Transverse colon (tissue), 4 donors: ENCODE data around the gene FNDC3B. TPM values are rescaled to one million over a fixed set of nuclear protein-coding genes. Genes with fewer than 3 reads are reported as not detected.

Source experiments
- DNase-seq: peaks from one replicate; pipeline ENCODE4 v3.0.0-alpha.2; 2019
- H3K27ac ChIP-seq, 4 donors: fragments of 200-600 bp; sonication (generic); 2 replicates each; pipeline ENCODE4 v1.5.1; 2016 to 2018; ENCODE audit warnings: inconsistent platforms in 4 of 4
- H3K27me3 ChIP-seq: fragments of 200-600 bp; sonication (generic); 2 replicates; pipeline ENCODE4 v1.5.1; 2017; ENCODE audit warnings: inconsistent platforms
- H3K36me3 ChIP-seq, 4 donors: fragments of 200-600 bp; sonication (generic); 2 replicates each; pipeline ENCODE4 v1.5.1; 2017 to 2019; ENCODE audit warnings: inconsistent platforms in 4 of 4
- H3K4me1 ChIP-seq, 4 donors: fragments of 200-600 bp; sonication (generic); 2 replicates each; pipeline ENCODE4 v1.5.1; 2017 to 2020; ENCODE audit warnings: inconsistent platforms in 4 of 4
- H3K4me3 ChIP-seq, 4 donors: fragments of 200-600 bp; sonication (generic); 1 replicate in 1 of 4; 2 replicates in 3 of 4; pipeline versions ENCODE4 v1.5.1 to v1.6.1; 2017 to 2019; ENCODE audit warnings: inconsistent platforms in 4 of 4
- H3K9me3 ChIP-seq, 2 donors: fragments of 200-600 bp; sonication (generic); 2 replicates each; pipeline ENCODE4 v1.5.1; 2017 to 2019; ENCODE audit warnings: inconsistent platforms in 2 of 2
- CTCF ChIP-seq, 5 experiments: fragments of 200-600 bp in 3 of 5; fragments of 450-650 bp in 2 of 5; sonication (generic) in 3 of 5; IDR thresholded peaks; 1 replicate in 2 of 5; 2 replicates in 3 of 5; pipeline ENCODE4 v1.5.1; 2016 to 2017; ENCODE audit warnings: antibody characterized with exemption in 5 of 5, inconsistent platforms in 3 of 5, mild to moderate bottlenecking in 2 of 5, moderate library complexity in 1 of 5
- EP300 ChIP-seq: sonication (generic); formaldehyde crosslinking; IDR thresholded peaks from one replicate; pipeline ENCODE4 v1.6.1; 2017; ENCODE audit warnings: antibody characterized with exemption, low read depth
- POLR2A ChIP-seq: fragments of 450-650 bp; IDR thresholded peaks from one replicate; pipeline ENCODE4 v1.6.1; 2016; ENCODE audit warnings: antibody characterized with exemption, mild to moderate bottlenecking, moderate library complexity
- POLR2AphosphoS5 ChIP-seq, 3 donors: sonication (generic); formaldehyde crosslinking; IDR thresholded peaks; one replicate each; pipeline ENCODE4 v1.6.1; 2016; ENCODE audit warnings: antibody characterized with exemption in 3 of 3
- WGBS, 2 donors: methylation state at CpG; one replicate each; pipeline ENCODE4 v1.1.5; 2018; ENCODE audit warnings: low coverage in 1 of 2; 5-methylcytosine and 5-hydroxymethylcytosine counted together
- in situ Hi-C, 4 donors: fragments of 200-750 bp; cut with MboI; loops; one replicate each; pipeline versions ENCODE4 v1.15.0 to v1.15.1; 2017; ENCODE audit warnings: low sequenced_read_pairs in 3 of 4, low pct_ligation_motif_present in 1 of 4, low pct_unique_long_range_greater_than_20kb in 1 of 4
- intact Hi-C: fragments of 100-400 bp; cut with DNase I; formaldehyde crosslinking; loops from one replicate; pipeline ENCODE4 v1.15.1; 2023; ENCODE audit warnings: low total_unique reads
- total RNA-seq, 4 donors: library from RNA; depleted of rRNA; stranded (reverse); fragments of >200 nt; gene quantifications; one replicate each; pipeline ENCODE4 v1.1.0, GENCODE V29; 2016

Gene FNDC3B
- total RNA-seq, 4 donors from 2014 or later: 28.5 to 85.7 (median 44.5) TPM

DNA sequence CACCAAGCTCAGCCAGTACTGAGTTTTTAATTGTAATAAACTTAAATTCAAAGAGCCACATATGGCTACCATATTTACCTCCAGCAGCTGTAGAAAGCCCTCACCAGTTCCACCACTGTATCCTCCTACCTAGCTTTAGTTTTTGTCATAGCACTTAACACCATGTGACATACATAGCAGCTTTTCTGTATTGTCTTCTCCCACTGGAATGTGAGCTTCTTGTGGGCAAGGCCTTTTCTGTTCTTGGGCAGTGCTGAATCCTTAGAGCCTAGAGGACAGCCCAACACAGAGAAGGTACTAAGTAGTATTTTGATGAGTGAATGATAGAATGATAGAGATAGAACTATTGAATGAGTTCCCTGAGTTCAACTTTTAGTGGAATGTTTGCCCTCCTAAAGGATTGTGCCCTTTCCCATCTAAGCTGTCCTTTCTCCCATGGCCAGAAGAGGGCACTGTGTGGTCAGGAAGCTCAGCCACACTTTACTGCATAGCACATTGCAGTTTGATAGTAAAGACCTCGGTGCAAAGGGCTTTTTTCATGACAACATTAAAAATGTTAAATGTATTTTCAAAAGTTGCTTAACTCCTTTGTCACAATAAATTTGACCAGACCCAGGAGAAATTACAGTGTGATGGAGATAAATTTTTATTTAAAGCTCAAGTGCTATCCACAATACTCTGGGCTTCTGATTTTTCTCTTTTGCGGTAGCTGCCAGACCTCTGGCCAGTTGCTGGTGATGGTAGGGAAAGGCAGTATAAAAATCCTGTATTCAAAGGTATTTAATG, 293.1 kb downstream of the FNDC3B start:
- H3K36me3 ChIP-seq: peaks cover 0 to 42% (median 17%) of the 10 kb centered on the region in 4 donors
- in situ Hi-C loops: loop anchor here (10.0 to 25.0 kb wide), 4 partner anchors 295 to 670 kb away; partner anchors contain the start of genes FNDC3B (in 3 of the 4) and TMEM212 (in 1 of the 4)
- no peaks in the 10 kb centered on the region for H3K27me3 ChIP-seq
- peak overlapping the region in 1 of 4 donors; percentile 30 for H3K27ac ChIP-seq
- TF ChIP-seq CTCF (IDR thresholded peaks at IDR 0.05) (peak; percentile 83 to 93 (median 90)), POLR2AphosphoS5 (IDR thresholded peaks at IDR 0.05) (no peak)
- H3K9me3 ChIP-seq: no peaks in the 10 kb centered on the region
- H3K4me3 ChIP-seq: no peak overlapping the region
- intact Hi-C loops: loop anchor here (2.0 kb wide), 1 partner anchor 294 kb away; the partner anchor contains the start of gene FNDC3B
- 46 to 56% methylated on average over 2 of the region's 2 CpGs for WGBS, 2 donors
- DNase-seq: peak; percentile 75
- peaks cover 0 to 4% (median 0%) of the 10 kb centered on the region in 4 donors for H3K4me1 ChIP-seq

- H3K9me3 ChIP-seq: no peaks in the 10 kb centered on the region
- in situ Hi-C loops (loop anchor here (10.0 to 25.0 kb wide), 4 partner anchors 296 to 671 kb away; partner anchors contain the start of genes FNDC3B (in 3 of the 4) and TMEM212 (in 1 of the 4)), intact Hi-C loops (loop anchor here (2.0 kb wide), 1 partner anchor 294 kb away; the partner anchor contains the start of gene FNDC3B)
- H3K27ac ChIP-seq: peak overlapping the region in 1 of 4 donors; percentile 30
- H3K4me3 ChIP-seq: no peak overlapping the region
- no peak for TF ChIP-seq EP300
- TF ChIP-seq POLR2AphosphoS5 (IDR thresholded peaks at IDR 0.05): no peak
- no peaks in the 10 kb centered on the region for H3K27me3 ChIP-seq
- no peak for DNase-seq
- H3K4me1 ChIP-seq: peaks cover 0 to 4% (median 0%) of the 10 kb centered on the region in 4 donors
- peaks cover 0 to 48% (median 19%) of the 10 kb centered on the region in 4 donors for H3K36me3 ChIP-seq
Measured at GRCh38 chr3:172333042-172333377, 293.6 kb downstream of the FNDC3B start.

DNA sequence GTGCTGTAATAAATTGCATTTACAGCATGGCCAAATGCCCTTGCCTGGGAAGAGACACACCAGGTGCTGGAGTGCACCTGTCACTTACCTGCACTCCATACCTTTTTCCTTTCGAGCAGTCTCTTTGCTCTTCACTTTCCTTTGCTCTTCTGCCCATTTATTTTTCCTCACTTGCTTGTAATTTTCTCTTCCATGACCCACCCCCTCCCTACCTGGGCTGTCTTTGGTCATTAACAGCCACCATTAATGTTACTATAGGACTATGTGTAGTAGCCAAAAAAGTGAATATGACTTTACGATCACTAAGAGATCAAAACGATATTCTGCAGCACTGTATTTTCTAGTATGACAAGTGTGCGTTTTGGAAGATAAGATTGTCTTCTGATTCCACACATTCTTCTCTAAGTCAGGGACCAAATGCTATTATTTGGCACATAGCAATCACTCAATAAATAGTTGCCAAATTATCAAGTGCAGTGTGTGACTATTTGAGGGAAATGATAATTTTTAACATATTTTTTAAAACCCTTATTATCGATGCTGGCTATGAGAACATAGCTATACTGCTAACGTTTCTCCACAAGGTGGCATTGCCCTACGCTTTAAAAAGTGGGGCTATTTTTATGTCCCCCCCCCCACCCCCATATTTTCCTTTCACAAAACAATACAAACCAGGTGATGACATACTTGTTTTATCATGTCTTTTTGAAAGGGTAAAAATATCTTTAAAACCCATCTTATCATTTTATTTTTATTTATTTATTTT, 294.5 kb downstream of the FNDC3B start:
- no peak for DNase-seq
- TF ChIP-seq POLR2A (no peak), POLR2AphosphoS5 (IDR thresholded peaks at IDR 0.05) (no peak)
- Histone ChIP-seq H3K9me3 (no peaks in the 10 kb centered on the region), H3K27ac (no peak overlapping the region), H3K27me3 (no peaks in the 10 kb centered on the region), H3K36me3 (peaks cover 0 to 48% (median 19%) of the 10 kb centered on the region in 4 donors), H3K4me1 (peaks cover 0 to 4% (median 0%) of the 10 kb centered on the region in 4 donors), H3K4me3 (no peak overlapping the region)
- WGBS, 2 donors: 85 to 88% methylated on average over 7 of the region's 7 CpGs
- intact Hi-C loops (loop anchor here (2.0 kb wide), 1 partner anchor 295 kb away; the partner anchor contains the start of gene FNDC3B), in situ Hi-C loops (loop anchor here (10.0 to 25.0 kb wide), 4 partner anchors 297 to 672 kb away; partner anchors contain the start of genes FNDC3B (in 3 of the 4) and TMEM212 (in 1 of the 4))

DNA sequence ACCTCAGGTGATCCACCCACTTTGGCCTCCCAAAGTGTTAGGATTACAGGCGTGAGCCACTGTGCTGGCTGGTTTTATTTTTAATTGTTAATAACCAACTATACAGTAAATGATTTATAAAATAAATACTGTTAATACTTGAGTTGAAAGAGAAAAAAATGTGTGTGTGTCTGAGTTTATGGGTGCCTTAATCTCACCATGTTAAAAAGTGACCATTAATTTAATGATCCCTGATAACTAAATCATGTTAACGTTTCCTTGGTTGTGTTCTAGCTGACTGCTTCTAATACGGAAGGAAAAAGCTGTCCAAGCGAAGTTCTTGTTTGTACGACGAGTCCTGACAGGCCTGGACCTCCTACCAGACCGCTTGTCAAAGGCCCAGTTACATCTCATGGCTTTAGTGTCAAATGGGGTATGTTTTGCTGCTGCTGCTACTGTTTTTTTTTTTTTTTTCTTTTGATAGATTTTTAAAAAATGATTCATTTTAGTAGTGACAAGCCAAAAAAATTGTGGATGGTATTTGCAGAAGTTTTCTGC, 295.4 kb downstream of the FNDC3B start:
- H3K36me3 ChIP-seq: peaks cover 0 to 49% (median 19%) of the 10 kb centered on the region in 4 donors
- no peak overlapping the region for H3K27ac ChIP-seq
- no peak overlapping the region for H3K4me3 ChIP-seq
- TF ChIP-seq POLR2AphosphoS5 (IDR thresholded peaks at IDR 0.05) (no peak), CTCF (IDR thresholded peaks at IDR 0.05) (no peak), POLR2A (no peak), EP300 (no peak)
- H3K9me3 ChIP-seq: no peaks in the 10 kb centered on the region
- WGBS, 2 donors: 84 to 89% methylated on average over 7 of the region's 7 CpGs
- intact Hi-C loops: no loop called here
- H3K4me1 ChIP-seq: peaks cover 0 to 4% (median 0%) of the 10 kb centered on the region in 4 donors
- no peak for DNase-seq
- H3K27me3 ChIP-seq: no peaks in the 10 kb centered on the region
- in situ Hi-C loops: loop anchor here (10.0 to 25.0 kb wide), 4 partner anchors 297 to 672 kb away; partner anchors contain the start of genes FNDC3B (in 3 of the 4) and TMEM212 (in 1 of the 4)
